Osteoblast (primary cell): ENCODE data around the gene KDM3B. TPM values are rescaled to one million over a fixed set of nuclear protein-coding genes. Genes with fewer than 3 reads are reported as not detected.
"Not testable (repeated sequence)": the region's sequence is repeated elsewhere in the genome, so short reads cannot be mapped to it uniquely, and the experiment has no call there.

Experiments used
- DNase-seq: peaks from one replicate; pipeline ENCODE4 v3.0.0; 2011; ENCODE audit warnings: low spot score, mixed read lengths; ENCODE audit not compliant: insufficient read length; ENCODE audit errors: missing footprints
- H2AFZ ChIP-seq: 2 replicates; pipeline ENCODE4 v1.6.0; 2011; ENCODE audit warnings: mild to moderate bottlenecking, low read length
- H3K27ac ChIP-seq: 2 replicates; pipeline ENCODE4 v1.5.1; 2011; ENCODE audit warnings: mild to moderate bottlenecking, low read depth, low read length, moderate library complexity
- H3K27me3 ChIP-seq: 2 replicates; pipeline ENCODE4 v1.6.0; 2012; ENCODE audit warnings: mild to moderate bottlenecking, control low read depth, inconsistent platforms, low read length, moderate library complexity; ENCODE audit not compliant: insufficient read depth
- H3K36me3 ChIP-seq: 2 replicates; pipeline ENCODE4 v1.5.1; 2011; ENCODE audit warnings: mild to moderate bottlenecking, low read length, control low read depth, moderate library complexity; ENCODE audit not compliant: insufficient read depth
- H3K4me1 ChIP-seq: 2 replicates; pipeline ENCODE4 v1.5.1; 2011; ENCODE audit warnings: mild to moderate bottlenecking, low read length, control low read depth, moderate library complexity; ENCODE audit not compliant: insufficient read depth
- H3K4me2 ChIP-seq: 2 replicates; pipeline ENCODE4 v1.6.0; 2011; ENCODE audit warnings: mild to moderate bottlenecking, low read length; ENCODE audit not compliant: insufficient read depth
- H3K4me3 ChIP-seq: fragments of 200-600 bp; sonication (generic); 3 replicates; pipeline ENCODE4 v1.5.1; 2012; ENCODE audit warnings: mild to moderate bottlenecking, low read length, inconsistent platforms; ENCODE audit not compliant: insufficient read depth
- H3K79me2 ChIP-seq: 2 replicates; pipeline ENCODE4 v1.6.0; 2012; ENCODE audit warnings: mild to moderate bottlenecking, low read length, control low read depth, inconsistent platforms; ENCODE audit not compliant: insufficient read depth
- H3K9me3 ChIP-seq: 2 replicates; pipeline ENCODE4 v1.5.1; 2011; ENCODE audit warnings: low read depth, low read length, control low read depth
- H4K20me1 ChIP-seq: 2 replicates; pipeline ENCODE4 v1.6.0; 2012; ENCODE audit warnings: mild to moderate bottlenecking, low read length, control low read depth; ENCODE audit not compliant: insufficient read depth
- total RNA-seq: library from RNA; depleted of rRNA; stranded (reverse); fragments of >200 nt; gene quantifications from 2 replicates; pipeline ENCODE4 v1.2.3, GENCODE V29; 2012
- TF ChIP-seq, protein P1 (sequence below): IDR thresholded peaks from 2 replicates; pipeline ENCODE4 v1.5.1; 2011; ENCODE audit warnings: mild to moderate bottlenecking, low read depth, low read length, moderate library complexity; ENCODE audit errors: extremely low read depth

The KDM3B gene
- total RNA-seq, 1 donor: 53.2 TPM

DNA sequence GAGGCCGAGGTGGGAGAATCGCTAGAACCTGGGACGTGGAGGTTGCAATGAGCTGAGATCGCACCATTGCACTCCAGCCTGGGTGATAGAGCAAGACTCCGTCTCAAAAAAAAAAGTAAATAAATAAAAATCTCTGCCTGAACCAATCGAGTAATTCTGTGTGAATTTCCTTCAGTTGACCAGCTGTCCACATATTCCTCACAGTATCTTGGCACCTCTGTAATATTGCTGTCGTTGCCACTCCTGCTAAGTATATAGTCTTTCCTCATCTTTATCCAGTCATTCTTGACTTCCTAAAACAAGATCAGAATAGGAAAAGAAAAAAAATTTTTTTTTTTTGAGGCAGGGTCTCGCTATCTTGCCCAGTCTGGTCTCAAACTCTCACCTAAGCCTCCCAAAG, 29.9 kb downstream of the KDM3B start:
- H4K20me1 ChIP-seq: no peaks in the 10 kb centered on the region
- DNase-seq: no peak
- no peaks in the 10 kb centered on the region for H3K79me2 ChIP-seq
- no peak overlapping the region for H3K4me3 ChIP-seq
- H3K27me3 ChIP-seq: no peaks in the 10 kb centered on the region
- H2AFZ ChIP-seq: no peak overlapping the region
- peaks cover 3% of the 10 kb centered on the region for H3K4me1 ChIP-seq
- TF ChIP-seq, protein P1, sequence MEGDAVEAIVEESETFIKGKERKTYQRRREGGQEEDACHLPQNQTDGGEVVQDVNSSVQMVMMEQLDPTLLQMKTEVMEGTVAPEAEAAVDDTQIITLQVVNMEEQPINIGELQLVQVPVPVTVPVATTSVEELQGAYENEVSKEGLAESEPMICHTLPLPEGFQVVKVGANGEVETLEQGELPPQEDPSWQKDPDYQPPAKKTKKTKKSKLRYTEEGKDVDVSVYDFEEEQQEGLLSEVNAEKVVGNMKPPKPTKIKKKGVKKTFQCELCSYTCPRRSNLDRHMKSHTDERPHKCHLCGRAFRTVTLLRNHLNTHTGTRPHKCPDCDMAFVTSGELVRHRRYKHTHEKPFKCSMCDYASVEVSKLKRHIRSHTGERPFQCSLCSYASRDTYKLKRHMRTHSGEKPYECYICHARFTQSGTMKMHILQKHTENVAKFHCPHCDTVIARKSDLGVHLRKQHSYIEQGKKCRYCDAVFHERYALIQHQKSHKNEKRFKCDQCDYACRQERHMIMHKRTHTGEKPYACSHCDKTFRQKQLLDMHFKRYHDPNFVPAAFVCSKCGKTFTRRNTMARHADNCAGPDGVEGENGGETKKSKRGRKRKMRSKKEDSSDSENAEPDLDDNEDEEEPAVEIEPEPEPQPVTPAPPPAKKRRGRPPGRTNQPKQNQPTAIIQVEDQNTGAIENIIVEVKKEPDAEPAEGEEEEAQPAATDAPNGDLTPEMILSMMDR: no peak
- H3K4me2 ChIP-seq: no peak overlapping the region
- no peak overlapping the region for H3K27ac ChIP-seq
- H3K9me3 ChIP-seq: no peaks in the 10 kb centered on the region
- H3K36me3 ChIP-seq: peaks cover 55% of the 10 kb centered on the region

DNA sequence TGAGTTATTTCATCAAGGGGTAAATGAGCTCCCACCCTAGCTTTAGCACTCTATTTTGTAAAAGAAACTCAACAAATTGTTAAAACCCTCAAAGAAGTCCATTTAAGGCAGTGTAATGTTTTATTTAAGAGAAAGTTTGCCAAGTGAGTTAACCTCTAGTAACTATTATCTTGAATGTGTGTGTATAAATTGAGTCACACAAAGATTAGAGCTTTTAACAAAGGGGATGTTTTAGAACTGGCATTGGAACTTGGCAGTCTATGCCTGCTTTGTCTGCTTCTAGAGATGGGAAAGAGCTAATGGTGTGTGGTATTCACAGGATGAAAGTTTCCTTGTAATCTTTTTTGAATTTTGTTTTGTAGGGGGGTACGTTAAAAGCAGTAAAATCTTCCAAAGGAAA, 33.2 kb downstream of the KDM3B start:
- Histone ChIP-seq H4K20me1 (no peaks in the 10 kb centered on the region), H3K4me3 (no peak overlapping the region), H3K4me1 (peaks cover 3% of the 10 kb centered on the region), H3K79me2 (no peaks in the 10 kb centered on the region), H3K27ac (no peak overlapping the region), H3K27me3 (no peaks in the 10 kb centered on the region), H2AFZ (no peak overlapping the region), H3K9me3 (no peaks in the 10 kb centered on the region), H3K4me2 (no peak overlapping the region), H3K36me3 (peaks cover 41% of the 10 kb centered on the region)
- peak; percentile 52 for DNase-seq
- TF ChIP-seq, protein P1: no peak

DNA sequence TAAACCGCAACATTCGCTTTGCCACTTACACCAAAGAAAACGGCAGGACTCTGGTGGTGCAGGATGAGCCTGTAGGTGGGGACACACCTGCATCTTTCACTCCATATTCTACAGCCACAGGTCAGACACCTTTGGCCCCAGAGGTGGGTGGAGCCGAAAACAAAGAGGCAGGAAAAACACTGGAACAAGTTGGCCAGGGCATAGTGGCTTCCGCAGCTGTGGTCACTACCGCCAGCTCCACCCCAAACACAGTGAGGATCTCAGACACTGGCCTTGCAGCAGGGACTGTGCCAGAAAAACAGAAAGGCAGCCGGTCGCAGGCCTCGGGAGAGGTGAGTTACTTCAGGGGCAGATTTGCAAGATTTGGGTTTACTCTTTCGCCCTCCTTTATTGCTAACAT, 33.8 kb downstream of the KDM3B start:
- Histone ChIP-seq H3K4me3 (no peak overlapping the region), H3K79me2 (no peaks in the 10 kb centered on the region), H3K9me3 (no peaks in the 10 kb centered on the region), H3K4me1 (peaks cover 3% of the 10 kb centered on the region), H4K20me1 (no peaks in the 10 kb centered on the region), H3K36me3 (peaks cover 41% of the 10 kb centered on the region), H2AFZ (no peak overlapping the region), H3K27me3 (no peaks in the 10 kb centered on the region), H3K27ac (no peak overlapping the region), H3K4me2 (no peak overlapping the region)
- TF ChIP-seq, protein P1: no peak
- no peak for DNase-seq

- no peak for DNase-seq
- TF ChIP-seq, protein P1: no peak
- Histone ChIP-seq H4K20me1 (no peaks in the 10 kb centered on the region), H3K4me2 (no peak overlapping the region), H2AFZ (no peak overlapping the region), H3K36me3 (peaks cover 46% of the 10 kb centered on the region), H3K4me3 (no peak overlapping the region), H3K9me3 (no peaks in the 10 kb centered on the region), H3K27ac (no peak overlapping the region), H3K79me2 (no peaks in the 10 kb centered on the region), H3K27me3 (no peaks in the 10 kb centered on the region), H3K4me1 (peaks cover 3% of the 10 kb centered on the region)
These were observed 36.8 kb downstream of the KDM3B start for GRCh38 chr5:138389332-138389731.

DNA sequence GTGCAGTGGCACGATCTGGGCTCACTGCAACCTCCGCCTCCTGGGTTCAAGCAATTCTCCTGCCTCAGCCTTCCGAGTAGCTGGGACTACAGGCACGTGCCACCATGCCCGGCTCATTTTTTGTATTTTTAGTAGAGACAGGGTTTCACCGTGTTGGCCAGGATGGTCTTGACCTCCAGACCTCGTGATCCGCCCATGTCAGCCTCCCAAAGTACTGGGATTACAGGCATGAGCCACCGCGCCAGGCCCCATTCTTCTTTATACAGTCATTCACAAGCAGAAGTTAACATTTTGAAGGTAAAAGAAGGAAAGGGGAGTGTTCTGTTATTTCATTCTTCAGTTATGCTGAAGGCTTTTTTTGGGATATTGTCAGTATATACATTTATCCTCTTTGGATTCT, 37.4 kb downstream of the KDM3B start:
- peaks cover 52% of the 10 kb centered on the region for H3K36me3 ChIP-seq

More for the DNA sequence above, 37.4 kb downstream of the KDM3B start:
- not testable (repeated sequence) for H2AFZ ChIP-seq, H3K27me3 ChIP-seq, H3K79me2 ChIP-seq, H3K4me2 ChIP-seq, H3K9me3 ChIP-seq, H3K4me1 ChIP-seq, H3K4me3 ChIP-seq, DNase-seq, H3K27ac ChIP-seq, H4K20me1 ChIP-seq
